Hepatocyte (in vitro differentiated cells): ENCODE results near the gene TASP1.

Source experiments
- CTCF ChIP-seq: fragments of 200-600 bp; sonication (generic); IDR thresholded peaks from 2 replicates; pipeline ENCODE4 v1.5.1; 2016; ENCODE audit warnings: antibody characterized with exemption, mild to moderate bottlenecking; ENCODE audit not compliant: poor library complexity
- EZH2 ChIP-seq: fragments of 200-600 bp; sonication (generic); IDR thresholded peaks from 2 replicates; pipeline ENCODE4 v1.6.1; 2016; ENCODE audit warnings: antibody characterized with exemption, mild to moderate bottlenecking, borderline replicate concordance
- EZH2phosphoT487 ChIP-seq: fragments of 200-600 bp; sonication (generic); IDR thresholded peaks from one replicate; pipeline ENCODE4 v1.6.1; 2018; ENCODE audit warnings: antibody characterized with exemption, mild to moderate bottlenecking, low read depth, moderate library complexity; ENCODE audit not compliant: unreplicated experiment, severe bottlenecking

- TF ChIP-seq EZH2 (no peak), CTCF (no peak), EZH2phosphoT487 (no peak)
Observed at GRCh38 chr20:13554706-13555105, 84.0 kb downstream of the TASP1 start.
